CD4-positive, alpha-beta T cell treated with Interleukin-6 at 100 ng/mL for 8 hours (primary cell): Measurements from ENCODE around the gene SELENOM.
A peak's percentile ranks its signal among the peaks of the same experiment; 100 is the strongest.

Source experiments
- DNase-seq: peaks from one replicate; pipeline ENCODE4 v3.0.0-alpha.2; 2020; ENCODE audit warnings: mixed read lengths, low spot score

Gene SELENOM

GRCh38 chr22:31107178-31107893, at the start of gene SELENOM:
Gene SELENOM (minus strand): TSS chr22:31107568. CDS start chr22:31107505, 63 bp downstream.
- DNase-seq, result peak; percentile 92

- DNase-seq, result no peak
Observed at GRCh38 chr22:31155422-31155821, 48.1 kb upstream of the SELENOM start.

GRCh38 chr22:31154975-31155374, 47.6 kb upstream of the SELENOM start:
- no peak for DNase-seq

GRCh38 chr22:31153357-31153756, 46.0 kb upstream of the SELENOM start:
- DNase-seq, result no peak

- DNase-seq, result no peak
Observed at GRCh38 chr22:31151872-31152271, 44.5 kb upstream of the SELENOM start.

- DNase-seq, result no peak
Observed at GRCh38 chr22:31150615-31151014, 43.2 kb upstream of the SELENOM start.

GRCh38 chr22:31148953-31149627, 41.7 kb upstream of the SELENOM start:
- DNase-seq, result peak; percentile 28

GRCh38 chr22:31148488-31148887, 41.1 kb upstream of the SELENOM start:
- DNase-seq, result no peak

GRCh38 chr22:31144223-31144622, 36.9 kb upstream of the SELENOM start:
- no peak for DNase-seq

GRCh38 chr22:31143537-31143936, 36.2 kb upstream of the SELENOM start:
- DNase-seq, result no peak

GRCh38 chr22:31143038-31143437, 35.7 kb upstream of the SELENOM start:
- no peak for DNase-seq

- DNase-seq, result no peak
Observed at GRCh38 chr22:31142285-31142684, 34.9 kb upstream of the SELENOM start.

GRCh38 chr22:31141551-31141950, 34.2 kb upstream of the SELENOM start:
- DNase-seq, result no peak

GRCh38 chr22:31140746-31141145, 33.4 kb upstream of the SELENOM start:
- no peak for DNase-seq

GRCh38 chr22:31139866-31140716, 32.7 kb upstream of the SELENOM start, which contains the start of gene PLA2G3:
Gene PLA2G3 (minus strand): TSS chr22:31140508. CDS start chr22:31140354, 154 bp downstream.
- DNase-seq, result no peak

- no peak for DNase-seq
Observed at GRCh38 chr22:31139066-31139465, 31.7 kb upstream of the SELENOM start.

- DNase-seq, result no peak
Observed at GRCh38 chr22:31138126-31138525, 30.8 kb upstream of the SELENOM start.

- DNase-seq, result no peak
Observed at GRCh38 chr22:31137721-31138120, 30.4 kb upstream of the SELENOM start.

GRCh38 chr22:31136711-31137110, 29.3 kb upstream of the SELENOM start:
- DNase-seq, result no peak

- DNase-seq, result no peak
Observed at GRCh38 chr22:31136155-31136554, 28.8 kb upstream of the SELENOM start.

GRCh38 chr22:31135706-31136105, 28.3 kb upstream of the SELENOM start:
- no peak for DNase-seq

GRCh38 chr22:31134688-31135087, 27.3 kb upstream of the SELENOM start:
- no peak for DNase-seq

- no peak for DNase-seq
Observed at GRCh38 chr22:31133911-31134310, 26.5 kb upstream of the SELENOM start.
